Left lung (tissue), 10 donors: ENCODE data around the gene NEURL1. TPM values are rescaled to one million over a fixed set of nuclear protein-coding genes. Genes with fewer than 3 reads are reported as not detected.

ENCODE experiments used
- ATAC-seq: fragments of 200-7000 bp; cut with Tn5 transposase; one replicate; pipeline ENCODE4 v1.9.1; 2020; ENCODE audit warnings: moderate library complexity
- DNase-seq, 4 donors: peaks; one replicate each; pipeline ENCODE4 v3.0.0-alpha.2; 2013 to 2020
- H3K27ac ChIP-seq, 2 donors: fragments of 200-600 bp; sonication (generic) in 1 of 2; one replicate each; pipeline versions ENCODE4 v1.5.0 to v1.8.0; 2020 to 2021
- H3K27me3 ChIP-seq, 2 donors: fragments of 200-600 bp; sonication (generic) in 1 of 2; one replicate each; pipeline versions ENCODE4 v1.5.0 to v1.8.0; 2020 to 2021
- H3K36me3 ChIP-seq, 2 donors: fragments of 200-600 bp; sonication (generic) in 1 of 2; one replicate each; pipeline versions ENCODE4 v1.5.0 to v1.8.0; 2020 to 2021
- H3K4me1 ChIP-seq, 2 donors: fragments of 200-600 bp; one replicate each; pipeline ENCODE4 v1.8.0; 2021
- H3K4me3 ChIP-seq, 2 donors: fragments of 200-600 bp; sonication (generic) in 1 of 2; one replicate each; pipeline versions ENCODE4 v1.5.0 to v1.8.0; 2020 to 2021; ENCODE audit warnings: mild to moderate bottlenecking in 1 of 2
- H3K9me3 ChIP-seq, 2 donors: fragments of 200-600 bp; sonication (generic) in 1 of 2; one replicate each; pipeline versions ENCODE4 v1.5.0 to v1.8.0; 2020 to 2021
- CTCF ChIP-seq, 2 donors: fragments of 200-600 bp; sonication (generic) in 1 of 2; IDR thresholded peaks; one replicate each; pipeline versions ENCODE4 v1.5.0 to v1.8.0; 2021; ENCODE audit warnings: antibody characterized with exemption in 2 of 2
- intact Hi-C, 2 donors: fragments of 100-400 bp; cut with DNase I; formaldehyde crosslinking; loops; one replicate each; pipeline versions ENCODE4 v1.11.2 to v1.14.2; 2022
- polyA plus RNA-seq, 6 donors: library from polyadenylated mRNA; unstranded; fragments of 120-200 nt; gene quantifications; one replicate each; pipeline ENCODE4 v1.2.1, GENCODE V29; 2013; ENCODE audit not compliant: insufficient read length in 6 of 6
- total RNA-seq, 2 donors: library from RNA; stranded (reverse); fragmentation: NEBNext Ultra II Directional; extraction: Animal tissue kit (Norgen Biotek cat#: 25700); gene quantifications; one replicate each; pipeline ENCODE4 v1.2.1, GENCODE V29; 2021
- donor health status: DM: no; HTN: yes; CAD: no.
- donor health status: DM: no; HTN: no; CAD: no.

NEURL1 gene
- total and polyA plus RNA-seq, 8 donors: 0.76 to 2.1 (median 1.4) TPM

DNA sequence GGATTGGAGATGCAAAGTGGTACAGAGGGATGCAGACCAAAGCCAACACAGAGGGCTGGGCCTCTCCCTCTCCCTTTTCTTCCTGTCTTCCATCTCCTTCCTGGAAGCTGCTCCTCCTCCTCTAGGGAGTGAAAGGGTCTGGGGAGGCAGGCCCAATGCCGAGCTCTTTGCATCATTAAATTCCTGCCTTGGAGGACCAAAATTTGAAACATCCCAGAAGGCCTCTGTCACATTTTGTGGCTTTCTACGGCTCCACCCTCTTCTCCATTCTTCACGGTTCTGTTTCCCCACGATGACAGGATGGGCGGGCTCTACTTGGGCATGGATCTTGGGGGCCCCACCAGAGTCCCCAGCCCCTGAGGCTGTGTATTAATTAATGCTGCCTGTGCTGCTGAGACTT is 76.4 kb downstream of the NEURL1 start:
- Histone ChIP-seq H3K4me3 (no peak overlapping the region), H3K4me1 (no peaks in the 10 kb centered on the region), H3K9me3 (no peaks in the 10 kb centered on the region), H3K27ac (no peak overlapping the region), H3K36me3 (no peaks in the 10 kb centered on the region), H3K27me3 (peaks cover 0 to 4% of the 10 kb centered on the region in 2 donors)
- no peak for ATAC-seq
- intact Hi-C loops: no loop called here
- TF ChIP-seq CTCF (IDR thresholded peaks at IDR 0.05): no peak
- DNase-seq: no peak

GRCh38 chr10:103570844-103571655 is 77.5 kb downstream of the NEURL1 start:
- no peak for DNase-seq
- no peak overlapping the region for H3K27ac ChIP-seq

DNA sequence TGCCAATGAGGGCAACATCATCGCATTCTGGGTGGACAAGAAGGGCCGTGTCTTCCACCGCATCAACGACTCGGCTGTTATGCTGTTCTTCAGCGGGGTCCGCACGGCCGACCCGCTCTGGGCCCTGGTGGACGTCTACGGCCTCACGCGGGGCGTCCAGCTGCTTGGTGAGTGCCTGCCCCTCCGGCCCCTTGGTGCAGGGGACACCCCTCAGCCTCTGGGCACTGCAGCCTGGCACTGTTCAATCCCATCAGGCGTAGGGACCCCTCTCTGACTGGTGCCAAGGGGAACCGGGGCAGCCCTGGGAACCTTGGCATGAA is 78.1 kb downstream of the NEURL1 start:
- intact Hi-C loops: no loop called here
- no peak for TF ChIP-seq CTCF (IDR thresholded peaks at IDR 0.05)
- H3K27ac ChIP-seq: no peak overlapping the region
- H3K27me3 ChIP-seq: no peaks in the 10 kb centered on the region
- DNase-seq (no peak), ATAC-seq (no peak)
- no peaks in the 10 kb centered on the region for H3K4me1 ChIP-seq
- no peaks in the 10 kb centered on the region for H3K36me3 ChIP-seq
- H3K9me3 ChIP-seq: no peaks in the 10 kb centered on the region
- H3K4me3 ChIP-seq: no peak overlapping the region

More at GRCh38 chr10:103570844-103571655, 77.5 kb downstream of the NEURL1 start:
- H3K27me3 ChIP-seq: no peaks in the 10 kb centered on the region
- TF ChIP-seq CTCF (IDR thresholded peaks at IDR 0.05): no peak
- no peaks in the 10 kb centered on the region for H3K36me3 ChIP-seq
- no peaks in the 10 kb centered on the region for H3K9me3 ChIP-seq
- H3K4me1 ChIP-seq: no peaks in the 10 kb centered on the region
- H3K4me3 ChIP-seq: no peak overlapping the region
- ATAC-seq: no peak
- intact Hi-C loops: no loop called here

- no peak overlapping the region for H3K27ac ChIP-seq
Observed at GRCh38 chr10:103572347-103573204, 79.1 kb downstream of the NEURL1 start.

More at GRCh38 chr10:103572347-103573204, 79.1 kb downstream of the NEURL1 start:
- Histone ChIP-seq H3K4me1 (no peaks in the 10 kb centered on the region), H3K4me3 (no peak overlapping the region), H3K9me3 (no peaks in the 10 kb centered on the region), H3K36me3 (no peaks in the 10 kb centered on the region), H3K27me3 (no peaks in the 10 kb centered on the region)
- ATAC-seq (no peak), DNase-seq (no peak)
- intact Hi-C loops: no loop called here
- TF ChIP-seq CTCF (IDR thresholded peaks at IDR 0.05): no peak
